ENCODE data around the gene SMAP2. TPM values are rescaled to one million over a fixed set of nuclear protein-coding genes. Genes with fewer than 3 reads are reported as not detected.
"Not testable (repeated sequence)": the region's sequence is repeated elsewhere in the genome, so short reads cannot be mapped to it uniquely, and the experiment has no call there.

SMAP2 gene
- total RNA-seq, 2 donors from 2014 or later = 17.9 to 25.6 TPM

DNA sequence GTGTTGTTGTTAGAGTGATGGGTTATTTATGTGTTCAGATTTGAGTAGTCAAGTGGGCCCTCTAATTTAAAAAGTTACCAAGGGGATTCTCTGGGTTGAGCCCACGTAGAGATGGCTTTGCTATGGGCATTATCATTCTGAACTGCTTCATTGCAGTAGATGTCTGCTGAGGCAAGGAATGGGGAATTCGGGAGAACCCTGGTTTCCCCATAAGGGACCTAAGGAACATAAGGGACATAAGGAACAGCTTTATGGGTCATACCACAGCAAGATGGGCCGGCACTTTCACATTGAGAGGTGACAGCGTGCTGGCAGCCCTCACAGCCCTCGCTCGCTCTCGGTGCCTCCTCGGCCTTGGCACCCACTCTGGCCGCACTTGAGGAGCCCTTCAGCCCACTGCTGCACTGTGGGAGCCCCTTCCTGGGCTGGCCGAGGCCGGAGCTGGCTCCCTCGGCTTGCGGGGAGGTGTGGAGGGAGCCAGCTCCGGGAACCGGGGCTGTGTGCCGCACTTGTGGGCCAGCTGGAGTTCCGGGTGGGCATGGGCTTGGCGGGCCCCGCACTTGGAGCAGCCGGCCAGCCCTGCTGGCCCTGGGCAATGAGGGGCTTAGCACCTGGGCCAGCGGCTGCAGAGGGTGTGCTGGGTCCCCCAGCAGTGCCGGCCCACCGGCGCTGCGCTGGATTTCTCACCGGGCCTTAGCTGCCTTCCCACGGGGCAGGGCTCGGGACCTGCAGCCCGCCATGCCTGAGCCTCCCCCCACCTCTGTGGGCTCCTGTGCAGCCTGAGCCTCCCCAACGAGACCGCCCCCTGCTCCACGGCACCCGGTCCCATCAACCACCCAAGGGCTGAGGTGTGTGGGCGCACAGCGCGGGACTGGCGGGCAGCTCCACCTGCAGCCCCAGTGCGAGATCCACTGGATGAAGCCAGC lies 14.1 kb downstream of the SMAP2 start:
- ATAC-seq; DNase-seq; intact Hi-C loops (cut with DNase I): not testable (repeated sequence)

DNA sequence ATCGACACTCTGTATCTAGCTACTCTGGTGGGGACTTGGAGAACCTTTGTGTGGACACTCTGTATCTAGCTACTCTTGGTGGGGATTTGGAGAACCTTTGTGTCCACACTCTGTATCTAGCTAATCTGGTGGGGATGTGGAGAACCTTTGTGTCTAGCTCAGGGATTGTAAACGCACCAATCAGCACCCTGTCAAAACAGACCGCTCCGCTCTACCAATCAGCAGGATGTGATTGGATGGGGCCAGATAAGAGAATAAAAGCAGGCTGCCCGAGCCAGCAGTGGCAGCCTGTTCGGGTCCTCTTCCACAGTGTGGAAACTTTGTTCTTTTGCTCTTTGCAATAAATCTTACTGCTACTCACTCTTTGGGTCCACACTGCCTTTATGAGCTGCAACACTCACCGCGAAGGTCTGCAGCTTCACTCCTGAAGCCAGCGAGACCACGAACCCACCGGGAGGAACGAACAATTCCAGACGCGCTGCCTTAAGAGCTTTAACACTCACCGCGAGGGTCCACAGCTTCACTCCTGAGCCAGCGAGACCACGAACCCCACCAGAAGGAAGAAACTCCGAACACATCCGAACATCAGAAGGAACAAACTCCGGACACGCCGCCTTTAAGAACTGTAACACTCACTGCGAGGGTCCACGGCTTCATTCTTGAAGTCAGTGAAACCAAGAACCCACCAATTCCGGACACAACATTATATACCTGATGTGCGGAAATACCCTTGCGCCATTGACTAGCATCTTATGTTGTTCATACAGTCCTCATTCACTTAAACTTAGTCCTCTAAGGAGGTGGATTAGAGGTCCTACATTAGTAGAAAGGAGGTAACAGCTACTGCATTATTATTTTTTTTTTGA lies 15.2 kb downstream of the SMAP2 start:
- ATAC-seq; intact Hi-C loops (cut with DNase I); DNase-seq: not testable (repeated sequence)

DNA sequence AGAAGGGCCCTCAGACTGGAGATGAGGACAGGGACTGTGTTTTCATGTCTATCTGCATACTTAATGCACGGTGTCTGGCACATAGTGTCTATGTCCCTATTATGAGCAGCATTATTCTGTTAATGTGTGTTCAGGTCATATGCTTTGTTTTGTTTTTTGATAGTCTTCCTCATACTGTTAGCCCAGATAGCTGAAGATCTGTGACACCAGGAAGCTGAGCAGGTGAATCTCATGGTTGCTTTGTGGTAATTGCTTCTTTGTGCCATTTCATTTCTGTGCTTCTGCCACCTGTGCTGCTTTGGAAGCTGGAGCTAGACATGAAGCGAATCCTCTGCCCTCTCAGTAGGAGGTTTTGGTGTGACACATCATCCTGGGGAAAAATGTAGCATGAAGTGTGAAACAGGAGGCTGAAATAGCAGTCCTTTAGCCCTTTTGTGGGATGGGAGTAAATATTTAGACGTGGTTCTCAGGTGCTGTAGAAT lies 15.8 kb downstream of the SMAP2 start:
- intact Hi-C loops (cut with DNase I) = no loop called here
- ATAC-seq (no peak), DNase-seq (no peak)

DNA sequence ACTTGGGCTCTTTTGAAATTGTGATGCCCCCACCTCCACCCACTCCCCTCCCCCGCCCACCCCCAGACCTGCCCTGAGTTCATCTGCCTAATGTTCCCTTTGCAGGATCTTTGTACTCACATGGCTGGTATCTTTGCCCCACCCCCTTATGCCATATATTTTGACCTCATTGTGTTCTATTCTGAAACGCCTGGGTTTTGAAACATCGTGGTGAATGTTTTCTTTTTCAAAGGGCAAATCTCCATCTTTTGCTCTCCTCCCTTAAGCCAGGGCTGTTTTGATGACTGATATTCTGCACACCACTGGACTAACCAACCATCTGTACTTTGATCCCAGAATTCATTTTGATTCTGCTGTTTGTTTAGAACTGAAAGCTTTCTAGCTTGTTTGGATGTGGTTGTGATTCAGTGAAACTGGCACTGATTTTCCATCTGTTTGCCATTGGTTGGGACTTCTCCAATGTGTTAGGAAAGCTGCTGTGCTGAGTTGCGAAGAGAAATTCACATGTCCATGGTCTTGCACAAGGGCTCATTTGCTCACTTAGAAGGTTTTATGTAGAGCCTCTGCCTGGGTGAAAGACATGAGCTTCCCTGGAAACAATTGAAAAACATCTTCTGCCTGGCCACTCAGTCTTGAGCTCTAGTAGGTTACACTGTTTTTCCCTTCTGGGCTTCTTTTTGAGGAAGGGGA lies 16.5 kb downstream of the SMAP2 start:
- no peak for DNase-seq
- intact Hi-C loops (cut with DNase I) = no loop called here
- ATAC-seq = peak; percentile 51 to 77

DNA sequence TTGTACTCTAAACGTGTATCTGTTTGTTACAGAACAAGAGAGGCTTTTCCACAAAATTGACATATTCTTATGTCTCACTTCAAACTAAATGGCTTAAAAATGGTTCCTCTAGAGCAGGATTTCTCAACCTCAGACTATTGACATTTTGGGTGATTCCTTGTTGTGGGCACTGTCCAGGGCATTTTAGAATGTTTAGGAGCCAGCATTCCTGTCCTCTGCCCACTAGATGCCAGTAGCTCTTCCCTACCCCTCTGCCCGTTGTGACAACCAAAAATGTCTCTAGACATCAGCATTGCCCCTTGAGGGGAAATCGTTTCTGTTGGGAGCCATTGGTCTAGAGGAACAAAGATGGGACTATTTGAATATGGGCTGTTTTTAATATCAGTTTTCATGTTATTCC lies 17.3 kb downstream of the SMAP2 start:
- no peak for ATAC-seq
- intact Hi-C loops (cut with DNase I) = no loop called here
- no peak for DNase-seq

DNA sequence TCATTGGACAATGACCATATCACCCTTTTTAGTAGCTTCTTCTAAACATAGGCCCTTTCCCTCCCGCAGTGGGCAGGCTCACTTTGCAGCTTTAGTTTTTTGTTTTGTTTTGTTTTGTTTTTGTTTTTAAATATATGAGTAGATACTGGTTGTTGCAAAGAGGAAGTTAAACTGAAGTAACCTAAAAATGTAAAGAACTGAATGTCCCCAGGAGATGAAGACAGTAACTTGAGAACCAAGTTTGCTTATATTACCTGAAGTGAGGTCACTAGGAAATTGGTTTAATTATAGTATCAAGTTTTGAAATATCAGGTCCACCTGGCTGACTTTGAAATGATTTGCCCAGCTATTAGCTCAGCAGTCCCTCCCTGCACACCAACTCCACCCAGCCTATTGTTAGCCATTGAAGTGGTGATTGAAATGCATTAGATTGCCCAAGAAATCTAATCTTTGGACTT lies 18.2 kb downstream of the SMAP2 start:
- ATAC-seq = no peak
- DNase-seq = no peak
- intact Hi-C loops (cut with DNase I) = no loop called here

DNA sequence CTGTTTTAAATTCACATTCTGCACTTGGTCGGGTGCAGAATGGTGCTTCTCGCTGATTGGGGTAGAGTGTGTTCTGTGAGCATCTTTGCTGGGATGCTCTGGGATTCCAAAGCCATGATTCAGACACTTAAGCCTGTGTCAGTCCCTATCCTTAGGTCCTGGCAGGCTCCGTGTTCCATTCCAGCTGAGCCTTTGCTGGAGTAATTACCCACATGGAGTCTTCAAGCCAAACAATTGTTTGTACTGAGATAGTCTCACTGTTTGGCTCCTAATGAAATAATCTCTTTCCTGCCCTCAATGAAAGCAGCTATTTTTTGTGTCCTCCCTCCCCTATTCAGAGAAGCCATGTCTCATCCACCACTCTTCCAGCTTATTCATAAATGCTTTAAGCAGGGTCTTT lies 18.7 kb downstream of the SMAP2 start:
- DNase-seq = no peak
- peak in 1 of 2 donors; percentile 29 for ATAC-seq
- intact Hi-C loops (cut with DNase I) = no loop called here

DNA sequence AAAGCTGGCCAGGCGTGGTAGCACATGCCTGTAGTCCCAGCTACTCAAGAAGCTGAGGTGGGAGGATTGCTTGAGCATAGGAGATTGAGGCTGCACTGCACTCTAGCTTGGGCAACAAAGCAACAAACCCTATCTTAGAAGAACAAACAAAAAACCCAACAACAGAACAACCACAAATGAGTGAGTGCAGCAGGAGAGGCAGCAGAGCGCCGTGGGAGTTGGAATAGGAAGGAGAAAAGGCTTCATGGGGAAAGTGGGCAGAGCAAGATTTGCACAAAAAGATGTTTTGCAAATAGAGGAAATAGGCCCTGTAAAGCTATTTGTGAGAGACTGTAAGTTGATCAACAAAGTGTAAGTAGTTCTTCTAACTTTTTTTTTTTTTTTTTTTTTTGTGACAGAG lies 19.6 kb downstream of the SMAP2 start:
- ATAC-seq = no peak
- DNase-seq = no peak
- intact Hi-C loops (cut with DNase I) = no loop called here

DNA sequence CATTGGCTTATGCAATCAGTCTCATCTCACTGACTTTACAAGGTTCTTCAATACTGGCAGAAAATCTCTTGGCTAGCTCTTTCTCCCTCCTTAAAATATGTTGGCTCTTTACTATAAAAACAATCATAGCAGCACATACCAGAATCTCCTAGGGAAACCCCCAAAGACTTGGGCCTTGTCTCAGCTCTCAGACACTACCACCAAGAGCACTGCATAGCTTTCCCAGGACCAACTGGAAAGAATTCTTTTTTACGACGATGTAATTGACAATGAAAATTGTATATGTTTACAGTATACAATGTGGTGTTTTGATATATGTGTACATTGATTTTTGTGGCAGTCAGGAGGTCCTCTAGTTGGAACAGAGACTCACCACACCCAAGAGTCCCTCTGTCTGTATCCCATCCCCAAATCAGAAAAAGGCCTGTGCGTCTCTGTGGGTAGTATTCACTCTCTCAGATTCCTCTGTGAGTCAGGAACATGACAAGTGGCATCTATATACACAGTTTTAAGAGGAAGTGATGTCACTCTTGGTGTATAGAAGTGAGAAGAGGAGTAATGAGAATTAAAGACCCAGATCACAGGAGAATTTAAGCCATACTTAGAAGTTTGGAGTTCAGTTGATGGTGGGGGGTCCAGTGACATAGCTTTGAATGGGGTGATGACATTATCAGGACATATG lies 21.1 kb downstream of the SMAP2 start:
- intact Hi-C loops (cut with DNase I) = no loop called here
- DNase-seq (no peak), ATAC-seq (peak in 1 of 2 donors; percentile 26)

DNA sequence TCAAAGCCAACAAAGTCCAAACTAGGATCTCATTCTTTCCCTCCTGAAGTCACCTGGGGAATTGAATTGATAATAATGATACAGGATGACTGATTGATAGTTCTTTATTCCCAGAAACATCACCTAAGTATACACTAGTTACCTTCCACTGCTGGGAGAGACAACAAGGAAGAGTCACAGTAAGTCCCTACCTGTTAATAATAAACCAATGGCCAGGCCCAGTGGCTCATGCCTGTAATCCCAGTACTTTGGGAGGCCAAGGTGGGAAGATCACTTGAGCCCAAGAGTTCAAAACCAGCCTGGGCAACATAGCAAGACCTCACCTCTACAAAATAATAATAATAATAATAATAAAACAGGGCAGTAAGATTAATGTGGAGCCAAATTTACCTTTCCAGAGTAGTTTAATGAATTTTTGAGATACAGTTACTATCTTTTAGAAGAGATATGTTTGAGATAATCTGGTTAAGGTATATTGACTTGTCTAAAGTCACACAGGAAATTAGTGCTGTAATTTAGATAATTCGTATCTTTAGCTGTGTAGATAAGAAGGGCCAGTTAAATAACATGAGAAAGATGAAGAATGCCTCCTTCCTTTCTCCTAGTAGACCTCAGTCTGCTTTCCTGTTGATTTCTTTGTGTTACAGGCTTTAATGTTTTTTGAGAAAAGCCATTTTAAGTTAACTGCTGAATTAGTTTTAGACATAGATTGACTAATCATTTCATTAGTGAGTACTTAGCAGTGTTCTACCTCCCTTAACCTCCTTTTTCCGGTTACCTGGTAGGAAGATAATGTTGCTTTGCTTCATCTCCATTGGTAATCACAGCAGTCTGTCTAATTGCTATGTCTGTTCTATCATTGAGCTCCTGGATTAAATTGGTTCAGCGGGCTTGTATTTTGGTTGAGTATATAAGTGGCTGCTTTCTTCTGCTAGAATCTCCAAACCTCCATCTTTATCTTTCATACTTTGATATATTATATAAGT lies 22.0 kb downstream of the SMAP2 start:
- ATAC-seq = no peak
- intact Hi-C loops (cut with DNase I) = no loop called here
- DNase-seq = no peak

DNA sequence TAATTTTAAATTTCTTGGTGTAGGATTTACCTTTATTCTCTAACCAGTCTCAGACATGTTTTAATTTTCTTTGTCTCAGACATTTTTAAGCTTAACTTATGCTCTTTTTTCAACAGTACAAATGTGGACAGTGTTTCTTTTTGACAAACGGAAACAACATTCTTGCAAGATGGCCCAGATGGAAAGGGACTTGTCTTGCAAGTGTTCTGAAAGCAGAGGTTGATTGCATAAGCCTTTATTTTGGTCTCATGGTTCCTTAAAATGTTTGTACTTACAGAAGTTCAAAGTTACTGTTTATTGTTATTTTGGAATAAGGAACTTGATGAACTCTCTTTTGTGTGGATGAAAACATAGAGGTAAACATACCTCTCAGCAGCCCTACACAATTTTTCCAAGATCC lies 22.9 kb downstream of the SMAP2 start:
- intact Hi-C loops (cut with DNase I) = no loop called here
- no peak for DNase-seq
- peak in 1 of 2 donors; percentile 32 for ATAC-seq

DNA sequence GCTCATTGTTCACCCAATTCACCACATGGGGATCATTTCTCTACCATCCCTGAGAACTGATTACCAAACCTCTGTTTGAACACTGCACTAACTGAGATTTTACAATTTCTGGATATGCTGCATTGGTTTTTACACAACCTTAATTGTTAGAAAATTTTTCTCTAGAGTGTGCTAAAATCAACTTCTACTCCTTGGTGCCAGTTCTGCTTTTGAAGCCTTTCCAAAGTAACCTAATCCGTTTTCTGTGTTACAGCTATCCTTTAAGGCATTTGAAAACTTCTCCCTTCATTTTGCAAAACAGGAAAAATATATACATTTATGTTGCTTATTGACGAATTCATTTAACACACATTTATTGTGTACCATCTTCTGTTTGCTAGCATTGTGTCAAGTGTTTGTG lies 23.7 kb downstream of the SMAP2 start:
- peak in 1 of 2 donors; percentile 14 for ATAC-seq
- DNase-seq = no peak
- intact Hi-C loops (cut with DNase I) = no loop called here

DNA sequence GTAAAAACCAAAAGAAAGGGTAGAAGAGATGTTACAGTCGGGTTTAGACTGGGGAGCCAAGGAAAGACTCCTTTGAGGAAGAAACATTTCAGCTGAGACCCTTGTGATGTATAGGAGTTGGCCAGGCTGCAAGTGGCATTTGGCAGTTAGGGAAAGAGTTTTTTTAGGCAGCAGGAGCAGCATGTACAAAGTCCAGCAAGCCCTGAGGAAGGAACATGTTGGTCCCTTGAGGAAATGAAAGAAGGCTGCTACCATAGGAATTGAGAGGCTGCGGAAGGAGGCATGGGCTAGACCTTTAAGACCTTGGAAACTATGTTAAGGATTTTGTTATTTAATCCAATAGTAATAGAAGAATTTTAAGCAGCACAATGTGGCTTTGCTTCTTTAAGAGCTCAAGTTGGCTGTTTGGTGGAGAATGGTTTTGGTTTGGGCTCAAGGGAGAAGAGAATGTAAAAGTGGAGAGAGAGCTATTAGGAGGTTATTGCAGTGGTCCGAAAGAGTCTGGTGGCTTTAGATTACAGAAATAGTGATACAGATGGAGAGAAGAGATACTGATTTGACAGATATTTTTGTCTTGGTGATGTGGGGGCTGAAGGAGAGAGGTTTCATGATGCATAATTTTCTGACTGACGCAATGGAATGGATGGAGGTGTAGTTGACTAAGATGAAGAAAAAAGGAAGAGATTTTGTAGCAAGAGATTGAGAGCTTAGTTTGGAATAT lies 26.6 kb downstream of the SMAP2 start:
- DNase-seq = no peak
- peak in 1 of 2 donors; percentile 33 for ATAC-seq
- intact Hi-C loops (cut with DNase I) = loop anchor here in 1 of 2 donors (5.0 kb wide), 1 partner anchor 253 kb away; no protein-coding TSS in a partner anchor

DNA sequence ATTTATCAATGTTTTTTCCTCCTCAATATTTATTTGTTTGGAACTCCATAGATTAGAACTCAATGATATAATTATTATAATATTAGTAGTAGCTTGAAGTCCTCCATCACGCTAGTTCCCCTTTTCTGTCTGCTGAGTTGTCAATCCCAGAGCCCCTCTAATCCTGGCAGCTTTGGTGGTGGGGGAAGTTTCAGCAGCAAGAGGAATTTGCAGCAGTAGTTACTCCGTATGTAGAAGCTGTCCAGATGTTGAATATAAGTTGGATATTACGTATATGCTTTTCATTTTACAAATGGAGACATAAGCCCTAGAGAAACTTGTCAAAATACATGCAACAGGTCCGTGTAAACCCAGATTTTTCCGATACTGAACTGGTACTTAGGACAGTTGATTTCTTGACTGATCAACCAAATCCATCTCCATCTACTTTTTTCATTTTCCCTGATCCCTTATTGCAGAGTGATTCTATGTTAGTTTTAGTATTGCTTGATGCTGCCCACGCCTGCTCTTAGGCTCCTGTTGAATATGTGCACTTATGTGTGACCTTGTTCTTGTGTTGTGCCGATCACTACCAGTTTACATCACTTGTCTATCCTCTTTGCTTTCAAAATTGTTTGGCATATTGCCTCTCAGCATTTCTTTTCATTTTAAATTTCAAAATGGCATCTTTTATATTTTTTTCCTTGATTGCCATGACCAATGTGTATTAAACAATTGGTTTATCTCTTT lies 28.1 kb downstream of the SMAP2 start:
- peak in 1 of 2 donors; percentile 23 for ATAC-seq
- no peak for DNase-seq
- intact Hi-C loops (cut with DNase I) = loop anchor here in 1 of 2 donors (5.0 kb wide), 1 partner anchor 254 kb away; no protein-coding TSS in a partner anchor

DNA sequence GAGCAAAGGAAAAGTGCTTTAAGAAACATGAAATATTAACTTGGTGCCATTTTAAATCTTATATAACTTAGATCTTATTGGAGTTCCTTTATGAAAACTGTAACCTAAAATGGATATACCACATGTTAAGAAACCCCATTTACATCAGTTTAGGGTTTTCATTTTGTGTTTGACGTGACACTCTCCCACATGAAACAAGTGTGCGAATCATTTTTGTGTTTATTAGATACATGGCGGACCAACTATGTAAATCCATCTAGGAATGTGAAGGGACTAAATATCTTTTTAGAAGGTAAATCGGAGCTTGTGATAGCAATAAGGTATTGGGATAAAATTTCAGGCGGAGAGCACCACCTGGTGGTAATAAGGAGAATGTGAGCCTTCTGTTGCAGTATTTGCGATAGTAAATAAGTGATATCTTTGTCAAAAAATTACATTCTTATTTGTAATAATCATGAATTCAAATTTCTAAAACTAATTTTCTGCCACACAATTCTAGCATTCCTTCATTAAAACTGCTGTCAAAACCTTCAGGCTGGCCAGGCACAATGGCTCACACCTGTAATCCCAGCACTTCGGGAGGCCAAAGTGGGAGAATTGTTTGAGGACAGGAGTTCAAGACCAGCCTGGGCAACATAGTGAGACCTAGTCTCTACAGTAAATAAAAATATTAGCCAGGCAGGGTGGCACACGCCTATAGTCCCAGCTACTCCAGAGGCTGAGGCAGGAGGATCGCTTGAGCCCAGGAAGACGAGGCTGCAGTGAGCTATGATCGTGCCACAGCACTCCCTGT lies 31.3 kb downstream of the SMAP2 start:
- ATAC-seq (peak in 1 of 2 donors; percentile 47), DNase-seq (no peak)
- intact Hi-C loops (cut with DNase I) = loop anchor here (5.0 kb wide), 2 partner anchors 258 to 263 kb away; no protein-coding TSS in a partner anchor
